Liver (tissue), 3 donors: ENCODE data around the gene SIGLEC9.

Experiments used
- HNF4G ChIP-seq: IDR thresholded peaks from 2 replicates; pipeline ENCODE4 v1.6.1; 2016; ENCODE audit warnings: antibody characterized with exemption
- MAX ChIP-seq: IDR thresholded peaks from 2 replicates; pipeline ENCODE4 v1.6.1; 2016; ENCODE audit warnings: antibody characterized with exemption
- REST ChIP-seq: IDR thresholded peaks from 2 replicates; pipeline ENCODE4 v1.6.1; 2016; ENCODE audit warnings: antibody characterized with exemption, mild to moderate bottlenecking
- YY1 ChIP-seq: IDR thresholded peaks from 2 replicates; pipeline ENCODE4 v1.6.1; 2016; ENCODE audit warnings: antibody characterized with exemption, mild to moderate bottlenecking
- TF ChIP-seq, protein P1 (sequence below): fragments of 150-350 bp; IDR thresholded peaks from 2 replicates; pipeline ENCODE4 v1.5.1; 2017; ENCODE audit warnings: improper control_type of control experiment, low read depth, low read length; ENCODE audit not compliant: missing input control
- donor health status: healthy.
- donor health status: healthy.

DNA sequence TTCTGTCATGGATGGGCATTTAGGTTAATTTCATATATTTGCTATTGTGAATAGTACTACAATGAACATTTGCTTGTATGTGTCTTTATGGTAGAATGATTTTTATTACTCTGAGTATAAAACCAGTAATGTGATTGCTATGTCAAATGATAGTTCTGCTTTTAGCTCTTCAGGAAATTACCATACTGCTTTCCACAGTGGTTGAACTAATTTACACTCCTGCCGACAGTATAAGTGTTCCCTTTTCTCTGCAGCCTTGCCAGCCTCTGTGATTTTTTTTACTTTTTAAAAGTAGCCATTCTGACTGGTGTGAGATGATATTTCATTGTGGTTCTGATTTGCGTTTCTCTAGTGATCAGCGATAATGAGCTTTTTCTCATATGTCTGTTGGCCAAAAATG lies 23.9 kb downstream of the SIGLEC9 start:
- TF ChIP-seq YY1 (no peak), HNF4G (no peak), REST (no peak), MAX (no peak)
- TF ChIP-seq, protein P1, sequence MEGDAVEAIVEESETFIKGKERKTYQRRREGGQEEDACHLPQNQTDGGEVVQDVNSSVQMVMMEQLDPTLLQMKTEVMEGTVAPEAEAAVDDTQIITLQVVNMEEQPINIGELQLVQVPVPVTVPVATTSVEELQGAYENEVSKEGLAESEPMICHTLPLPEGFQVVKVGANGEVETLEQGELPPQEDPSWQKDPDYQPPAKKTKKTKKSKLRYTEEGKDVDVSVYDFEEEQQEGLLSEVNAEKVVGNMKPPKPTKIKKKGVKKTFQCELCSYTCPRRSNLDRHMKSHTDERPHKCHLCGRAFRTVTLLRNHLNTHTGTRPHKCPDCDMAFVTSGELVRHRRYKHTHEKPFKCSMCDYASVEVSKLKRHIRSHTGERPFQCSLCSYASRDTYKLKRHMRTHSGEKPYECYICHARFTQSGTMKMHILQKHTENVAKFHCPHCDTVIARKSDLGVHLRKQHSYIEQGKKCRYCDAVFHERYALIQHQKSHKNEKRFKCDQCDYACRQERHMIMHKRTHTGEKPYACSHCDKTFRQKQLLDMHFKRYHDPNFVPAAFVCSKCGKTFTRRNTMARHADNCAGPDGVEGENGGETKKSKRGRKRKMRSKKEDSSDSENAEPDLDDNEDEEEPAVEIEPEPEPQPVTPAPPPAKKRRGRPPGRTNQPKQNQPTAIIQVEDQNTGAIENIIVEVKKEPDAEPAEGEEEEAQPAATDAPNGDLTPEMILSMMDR: no peak
